ENCODE data around the gene TOP2B. TPM values are rescaled to one million over a fixed set of nuclear protein-coding genes. Genes with fewer than 3 reads are reported as not detected.

Gene TOP2B
- polyA plus RNA-seq, 1 of the 3 experiments (the other 2 are of a cell fraction), result 20.4 TPM

DNA sequence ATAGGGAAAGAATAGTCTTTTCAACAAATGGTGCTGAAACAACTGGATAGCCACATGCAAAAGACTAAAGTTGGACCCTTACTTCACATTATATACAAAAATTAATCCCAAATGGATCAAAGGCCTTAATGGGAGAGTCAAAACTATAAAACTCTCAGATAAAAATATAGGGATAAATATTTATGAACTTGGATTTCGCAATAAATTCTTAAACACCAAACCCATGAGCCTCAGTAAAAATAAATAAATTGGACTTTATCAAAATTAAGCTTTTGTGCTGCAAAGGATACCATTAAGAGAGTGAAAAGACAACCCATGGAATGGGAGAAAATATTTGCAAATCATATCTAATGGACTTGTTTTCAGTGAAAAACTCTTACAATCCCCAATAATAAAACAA, 18.7 kb upstream of the TOP2B start:
- H3K79me2 ChIP-seq (ENCODE audit: insufficient read depth), result no peaks in the 10 kb centered on the region
- no peaks in the 10 kb centered on the region; the same call in 1 of the 2 replicates for H3K27me3 ChIP-seq (ENCODE audit: insufficient read depth)
- no peak overlapping the region for H2AFZ ChIP-seq (ENCODE audit: low read depth)
- DNase-seq, result no peak
- TF ChIP-seq TAF1 (IDR thresholded peaks at IDR 0.05; ENCODE audit: borderline replicate concordance, low read depth, low read length) (no peak), NFIC (IDR thresholded peaks at IDR 0.05; ENCODE audit: borderline replicate concordance) (no peak), TEAD4 (IDR thresholded peaks at IDR 0.05; ENCODE audit: borderline replicate concordance, insufficient read depth) (no peak), EZH2phosphoT487 (IDR thresholded peaks at IDR 0.05; ENCODE audit: borderline replicate concordance, low read depth) (no peak), FOSL2 (IDR thresholded peaks at IDR 0.05; ENCODE audit: borderline replicate concordance, low read depth) (no peak), EP300 (IDR thresholded peaks at IDR 0.05; ENCODE audit: borderline replicate concordance in 1 of 2, low read depth in 1 of 2, low read length in 1 of 2) (no peak), FOXJ3 (CRISPR knock-in tag; IDR thresholded peaks at IDR 0.05) (no peak), YY1 (IDR thresholded peaks at IDR 0.05; ENCODE audit: low read depth) (no peak), MEF2A (IDR thresholded peaks at IDR 0.05; ENCODE audit: borderline replicate concordance, low read depth) (no peak), CHD2 (IDR thresholded peaks at IDR 0.05; ENCODE audit: low read length, partially characterized antibody) (no peak), NRF1 (IDR thresholded peaks at IDR 0.05; ENCODE audit: low read depth, low read length) (no peak), RXRA (IDR thresholded peaks at IDR 0.05; ENCODE audit: borderline replicate concordance, low read depth) (no peak)
- TF ChIP-seq, protein P1, sequence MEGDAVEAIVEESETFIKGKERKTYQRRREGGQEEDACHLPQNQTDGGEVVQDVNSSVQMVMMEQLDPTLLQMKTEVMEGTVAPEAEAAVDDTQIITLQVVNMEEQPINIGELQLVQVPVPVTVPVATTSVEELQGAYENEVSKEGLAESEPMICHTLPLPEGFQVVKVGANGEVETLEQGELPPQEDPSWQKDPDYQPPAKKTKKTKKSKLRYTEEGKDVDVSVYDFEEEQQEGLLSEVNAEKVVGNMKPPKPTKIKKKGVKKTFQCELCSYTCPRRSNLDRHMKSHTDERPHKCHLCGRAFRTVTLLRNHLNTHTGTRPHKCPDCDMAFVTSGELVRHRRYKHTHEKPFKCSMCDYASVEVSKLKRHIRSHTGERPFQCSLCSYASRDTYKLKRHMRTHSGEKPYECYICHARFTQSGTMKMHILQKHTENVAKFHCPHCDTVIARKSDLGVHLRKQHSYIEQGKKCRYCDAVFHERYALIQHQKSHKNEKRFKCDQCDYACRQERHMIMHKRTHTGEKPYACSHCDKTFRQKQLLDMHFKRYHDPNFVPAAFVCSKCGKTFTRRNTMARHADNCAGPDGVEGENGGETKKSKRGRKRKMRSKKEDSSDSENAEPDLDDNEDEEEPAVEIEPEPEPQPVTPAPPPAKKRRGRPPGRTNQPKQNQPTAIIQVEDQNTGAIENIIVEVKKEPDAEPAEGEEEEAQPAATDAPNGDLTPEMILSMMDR (IDR thresholded peaks at IDR 0.05), result no peak
- TF ChIP-seq, protein P2, sequence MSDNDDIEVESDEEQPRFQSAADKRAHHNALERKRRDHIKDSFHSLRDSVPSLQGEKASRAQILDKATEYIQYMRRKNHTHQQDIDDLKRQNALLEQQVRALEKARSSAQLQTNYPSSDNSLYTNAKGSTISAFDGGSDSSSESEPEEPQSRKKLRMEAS (IDR thresholded peaks at IDR 0.05; ENCODE audit: low read depth), result no peak
- TF ChIP-seq, protein P3, sequence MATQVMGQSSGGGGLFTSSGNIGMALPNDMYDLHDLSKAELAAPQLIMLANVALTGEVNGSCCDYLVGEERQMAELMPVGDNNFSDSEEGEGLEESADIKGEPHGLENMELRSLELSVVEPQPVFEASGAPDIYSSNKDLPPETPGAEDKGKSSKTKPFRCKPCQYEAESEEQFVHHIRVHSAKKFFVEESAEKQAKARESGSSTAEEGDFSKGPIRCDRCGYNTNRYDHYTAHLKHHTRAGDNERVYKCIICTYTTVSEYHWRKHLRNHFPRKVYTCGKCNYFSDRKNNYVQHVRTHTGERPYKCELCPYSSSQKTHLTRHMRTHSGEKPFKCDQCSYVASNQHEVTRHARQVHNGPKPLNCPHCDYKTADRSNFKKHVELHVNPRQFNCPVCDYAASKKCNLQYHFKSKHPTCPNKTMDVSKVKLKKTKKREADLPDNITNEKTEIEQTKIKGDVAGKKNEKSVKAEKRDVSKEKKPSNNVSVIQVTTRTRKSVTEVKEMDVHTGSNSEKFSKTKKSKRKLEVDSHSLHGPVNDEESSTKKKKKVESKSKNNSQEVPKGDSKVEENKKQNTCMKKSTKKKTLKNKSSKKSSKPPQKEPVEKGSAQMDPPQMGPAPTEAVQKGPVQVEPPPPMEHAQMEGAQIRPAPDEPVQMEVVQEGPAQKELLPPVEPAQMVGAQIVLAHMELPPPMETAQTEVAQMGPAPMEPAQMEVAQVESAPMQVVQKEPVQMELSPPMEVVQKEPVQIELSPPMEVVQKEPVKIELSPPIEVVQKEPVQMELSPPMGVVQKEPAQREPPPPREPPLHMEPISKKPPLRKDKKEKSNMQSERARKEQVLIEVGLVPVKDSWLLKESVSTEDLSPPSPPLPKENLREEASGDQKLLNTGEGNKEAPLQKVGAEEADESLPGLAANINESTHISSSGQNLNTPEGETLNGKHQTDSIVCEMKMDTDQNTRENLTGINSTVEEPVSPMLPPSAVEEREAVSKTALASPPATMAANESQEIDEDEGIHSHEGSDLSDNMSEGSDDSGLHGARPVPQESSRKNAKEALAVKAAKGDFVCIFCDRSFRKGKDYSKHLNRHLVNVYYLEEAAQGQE (IDR thresholded peaks at IDR 0.05; ENCODE audit: low read depth, low read length), result no peak
- TF ChIP-seq, protein P4, sequence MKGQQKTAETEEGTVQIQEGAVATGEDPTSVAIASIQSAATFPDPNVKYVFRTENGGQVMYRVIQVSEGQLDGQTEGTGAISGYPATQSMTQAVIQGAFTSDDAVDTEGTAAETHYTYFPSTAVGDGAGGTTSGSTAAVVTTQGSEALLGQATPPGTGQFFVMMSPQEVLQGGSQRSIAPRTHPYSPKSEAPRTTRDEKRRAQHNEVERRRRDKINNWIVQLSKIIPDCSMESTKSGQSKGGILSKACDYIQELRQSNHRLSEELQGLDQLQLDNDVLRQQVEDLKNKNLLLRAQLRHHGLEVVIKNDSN (IDR thresholded peaks at IDR 0.05; ENCODE audit: borderline replicate concordance, low read depth), result no peak
- H3F3A ChIP-seq (replicated peaks; ENCODE audit: insufficient read depth), result no peaks in the 10 kb centered on the region
- POLR2A ChIA-PET, result no interaction called here
- H3K36me3 ChIP-seq (replicated peaks in 1 of 2; ENCODE audit: control insufficient read depth in 1 of 2, insufficient read depth in 2 of 2, low read length in 1 of 2), result no peaks in the 10 kb centered on the region
- H3K4me1 ChIP-seq (ENCODE audit: control insufficient read depth in 1 of 2, insufficient read depth in 2 of 2, low read depth in 1 of 2, low read length in 1 of 2), result no peaks in the 10 kb centered on the region
- no peak overlapping the region for H3K27ac ChIP-seq (ENCODE audit: low read depth in 2 of 2, low read length in 1 of 2)
- H4K20me1 ChIP-seq (ENCODE audit: insufficient read depth), result no peaks in the 10 kb centered on the region
- 50% methylated on average over 1 of the region's 1 CpG for WGBS (ENCODE audit: low lambda C conversion rate)
- CTCF ChIA-PET, result interaction anchor here (0.6 to 2.4 kb wide), 5 partner anchors 16 to 1156 kb away, joined by 3 to 6 read pairs (median 3); no protein-coding TSS in a partner anchor
- no peak overlapping the region for H3K4me2 ChIP-seq
- no peaks in the 10 kb centered on the region for H3K9me2 ChIP-seq
- no peak overlapping the region for H3K9ac ChIP-seq
- no peak overlapping the region for H3K4me3 ChIP-seq (ENCODE audit: low read depth in 2 of 2, low read length in 1 of 2)
- H3K9me3 ChIP-seq, result no peaks in the 10 kb centered on the region

Measured in SK-N-SH (cell line).